Peyer's patch (tissue), 4 donors: Measurements from ENCODE around the gene ASCC3.

Experiments
- CTCF ChIP-seq, 6 experiments: fragments of 450-650 bp in 4 of 6; fragments of 200-600 bp in 2 of 6; sonication (generic) in 1 of 6; IDR thresholded peaks; one replicate each; pipeline ENCODE4 v1.5.1; 2017 to 2019; ENCODE audit warnings: antibody characterized with exemption in 6 of 6, mild to moderate bottlenecking in 3 of 6, moderate library complexity in 1 of 6
- POLR2A ChIP-seq, 2 donors: fragments of 450-650 bp; IDR thresholded peaks; one replicate each; pipeline ENCODE4 v1.5.1; 2017; ENCODE audit warnings: antibody characterized with exemption in 2 of 2, mild to moderate bottlenecking in 2 of 2, moderate library complexity in 2 of 2

GRCh38 chr6:100726666-100727065 lies 154.5 kb downstream of the ASCC3 start:
- TF ChIP-seq POLR2A (IDR thresholded peaks at IDR 0.05), result no peak
- no peak for TF ChIP-seq CTCF (IDR thresholded peaks at IDR 0.05)
